H9 (cell line): ENCODE data around the gene ACVR2B. TPM values are rescaled to one million over a fixed set of nuclear protein-coding genes. Genes with fewer than 3 reads are reported as not detected.

Experiments
- DNase-seq: peaks from one replicate; pipeline ENCODE4 v3.0.0-alpha.2; 2017
- H2AFZ ChIP-seq: one replicate; pipeline ENCODE4 v1.6.1; 2013; ENCODE audit warnings: mild to moderate bottlenecking, low read length, control low read depth, moderate library complexity
- H2AK5ac ChIP-seq: 2 replicates; pipeline ENCODE4 v1.6.1; 2013; ENCODE audit warnings: low read length, control low read depth, mixed read lengths; ENCODE audit not compliant: insufficient read length
- H2BK120ac ChIP-seq: one replicate; pipeline ENCODE4 v1.6.1; 2013; ENCODE audit warnings: low read depth, mild to moderate bottlenecking, low read length, control low read depth, inconsistent platforms; ENCODE audit not compliant: poor library complexity, severe bottlenecking
- H2BK12ac ChIP-seq: 2 replicates; pipeline ENCODE4 v1.6.1; 2013; ENCODE audit warnings: low read length, control low read depth, mixed read lengths, low read depth; ENCODE audit not compliant: insufficient read length
- H2BK15ac ChIP-seq: 2 replicates; pipeline ENCODE4 v1.6.1; 2013; ENCODE audit warnings: low read depth, low read length, control low read depth
- H2BK20ac ChIP-seq: one replicate; pipeline ENCODE4 v1.6.1; 2013; ENCODE audit warnings: low read depth, mild to moderate bottlenecking, low read length, control low read depth, inconsistent platforms; ENCODE audit not compliant: poor library complexity, severe bottlenecking
- H2BK5ac ChIP-seq: 2 replicates; pipeline ENCODE4 v1.6.1; 2013; ENCODE audit warnings: low read length, control low read depth, mixed read lengths; ENCODE audit not compliant: insufficient read length
- H3K14ac ChIP-seq: 2 replicates; pipeline ENCODE4 v1.6.1; 2013; ENCODE audit warnings: low read length, control low read depth; ENCODE audit not compliant: insufficient read depth
- H3K18ac ChIP-seq: 2 replicates; pipeline ENCODE4 v1.6.1; 2013; ENCODE audit warnings: low read depth, mild to moderate bottlenecking, mixed read lengths, low read length, control low read depth; ENCODE audit not compliant: insufficient read length
- H3K23ac ChIP-seq: 2 replicates; pipeline ENCODE4 v1.6.1; 2013; ENCODE audit warnings: low read length, control low read depth, mixed read lengths, low read depth; ENCODE audit not compliant: insufficient read length
- H3K23me2 ChIP-seq: 2 replicates; pipeline ENCODE4 v1.6.1; 2013; ENCODE audit warnings: low read depth, mild to moderate bottlenecking, mixed read lengths, low read length, control low read depth; ENCODE audit not compliant: insufficient read length, poor library complexity, severe bottlenecking
- H3K27ac ChIP-seq: 2 replicates; pipeline ENCODE4 v1.5.1; 2013; ENCODE audit warnings: low read length, control low read depth, mixed read lengths, low read depth; ENCODE audit not compliant: insufficient read length
- H3K27me3 ChIP-seq: 2 replicates; pipeline ENCODE4 v1.6.1; 2013; ENCODE audit warnings: low read length, control low read depth, inconsistent platforms; ENCODE audit not compliant: insufficient read depth
- H3K4ac ChIP-seq: 2 replicates; pipeline ENCODE4 v1.6.1; 2013; ENCODE audit warnings: low read depth, mild to moderate bottlenecking, control low read depth, inconsistent platforms, low read length, moderate library complexity
- H3K4me1 ChIP-seq: 2 replicates; pipeline ENCODE4 v1.6.1; 2013; ENCODE audit warnings: low read length, control low read depth, inconsistent platforms; ENCODE audit not compliant: insufficient read depth
- H3K4me2 ChIP-seq: 2 replicates; pipeline ENCODE4 v1.6.1; 2013; ENCODE audit warnings: low read length, control low read depth, mixed read lengths; ENCODE audit not compliant: insufficient read length, insufficient read depth
- H3K56ac ChIP-seq: 2 replicates; pipeline ENCODE4 v1.6.1; 2013; ENCODE audit warnings: low read depth, mild to moderate bottlenecking, mixed read lengths, low read length, control low read depth; ENCODE audit not compliant: insufficient read length
- H3K79me1 ChIP-seq: 2 replicates; pipeline ENCODE4 v1.6.1; 2013; ENCODE audit warnings: low read depth, mild to moderate bottlenecking, moderate library complexity, low read length, control low read depth, inconsistent platforms; ENCODE audit not compliant: insufficient read depth, poor library complexity, severe bottlenecking
- H3K79me2 ChIP-seq: 2 replicates; pipeline ENCODE4 v1.6.1; 2013; ENCODE audit warnings: low read length, control low read depth, inconsistent platforms; ENCODE audit not compliant: insufficient read depth
- H3K9ac ChIP-seq: 2 replicates; pipeline ENCODE4 v1.6.1; 2013; ENCODE audit warnings: low read length, control low read depth, mixed read lengths; ENCODE audit not compliant: insufficient read length; ENCODE audit errors: extremely low read depth
- H3K9me3 ChIP-seq: one replicate; pipeline ENCODE4 v1.6.1; 2013; ENCODE audit warnings: low read depth, low read length, inconsistent platforms; ENCODE audit not compliant: control insufficient read depth
- H3T11ph ChIP-seq: one replicate; pipeline ENCODE4 v1.6.1; 2013; ENCODE audit warnings: mild to moderate bottlenecking, low read length, control low read depth, inconsistent platforms
- H4K20me1 ChIP-seq: one replicate; pipeline ENCODE4 v1.6.1; 2013; ENCODE audit not compliant: control insufficient read depth, insufficient read length, insufficient read depth
- H4K5ac ChIP-seq: 2 replicates; pipeline ENCODE4 v1.6.1; 2013; ENCODE audit warnings: low read depth, mild to moderate bottlenecking, mixed read lengths, low read length, control low read depth; ENCODE audit not compliant: insufficient read length
- H4K8ac ChIP-seq: replicated peaks from 2 replicates; pipeline ENCODE4 v1.6.1; 2013; ENCODE audit warnings: low read length, control low read depth, mixed read lengths, low read depth; ENCODE audit not compliant: insufficient read length
- H4K91ac ChIP-seq: 2 replicates; pipeline ENCODE4 v1.6.1; 2013; ENCODE audit warnings: low read depth, mild to moderate bottlenecking, moderate library complexity, mixed read lengths, low read length, control low read depth; ENCODE audit not compliant: insufficient read length
- H3K27ac Mint-ChIP-seq, 3 experiments: 2 replicates in 2 of 3; 3 replicates in 1 of 3; pipeline ENCODE4 v1.8.0; 2020 to 2021; ENCODE audit warnings: mixed read lengths in 3 of 3, mild to moderate bottlenecking in 1 of 3, moderate library complexity in 1 of 3
- H3K27me3 Mint-ChIP-seq: 2 replicates; pipeline ENCODE4 v1.8.0; 2021; ENCODE audit warnings: low read depth, mild to moderate bottlenecking, moderate library complexity, mixed read lengths
- H3K36me3 Mint-ChIP-seq, 3 experiments: 2 replicates in 2 of 3; 3 replicates in 1 of 3; pipeline ENCODE4 v1.8.0; 2020 to 2021; ENCODE audit warnings: low read depth in 3 of 3, mixed read lengths in 3 of 3; ENCODE audit not compliant: insufficient read depth in 1 of 3
- H3K4me1 Mint-ChIP-seq, 2 experiments: 2 replicates each; pipeline ENCODE4 v1.8.0; 2020; ENCODE audit warnings: mixed read lengths in 2 of 2
- H3K4me3 Mint-ChIP-seq, 2 experiments: 2 replicates in 1 of 2; 3 replicates in 1 of 2; pipeline ENCODE4 v1.8.0; 2020 to 2021; ENCODE audit warnings: mild to moderate bottlenecking in 2 of 2, mixed read lengths in 2 of 2, moderate library complexity in 1 of 2
- H3K9me3 Mint-ChIP-seq, 2 experiments: 2 replicates in 1 of 2; 3 replicates in 1 of 2; pipeline ENCODE4 v1.8.0; 2020; ENCODE audit warnings: mild to moderate bottlenecking in 2 of 2, mixed read lengths in 2 of 2, moderate library complexity in 1 of 2
- CTCF ChIP-seq: fragments of 200-600 bp; sonication (generic); conservative IDR thresholded peaks from 3 replicates; pipeline ENCODE4 v1.8.0; 2021; ENCODE audit warnings: antibody characterized with exemption, mild to moderate bottlenecking
- WGBS: extraction: QIAGEN DNeasy Blood & Tissue Kit; methylation state at CpG from one replicate; pipeline ENCODE4 v1.1.7; 2013; ENCODE audit warnings: missing lambda C conversion rate, low lambda C conversion rate, mixed read lengths; ENCODE audit not compliant: insufficient read length; ENCODE audit errors: extremely low coverage; 5-methylcytosine and 5-hydroxymethylcytosine counted together
- total RNA-seq: library from RNA; stranded (reverse); gene quantifications from 2 replicates; pipeline ENCODE4 v1.2.1, GENCODE V29; 2021

ACVR2B gene
- total RNA-seq, 1 experiment from 2014 or later, result 105 TPM

- H3K79me2 ChIP-seq, result no peaks in the 10 kb centered on the region
- H2BK20ac ChIP-seq, result no peak overlapping the region
- H3K9me3 ChIP-seq, result no peaks in the 10 kb centered on the region
- H2BK15ac ChIP-seq, result no peak overlapping the region
- no peaks in the 10 kb centered on the region for H4K20me1 ChIP-seq
- Mint-ChIP-seq H3K9me3 (peaks cover 15 to 22% of the 10 kb centered on the region in 2 experiments), H3K4me3 (no peak overlapping the region), H3K36me3 (peaks cover 14 to 26% (median 16%) of the 10 kb centered on the region in 3 experiments), H3K4me1 (peaks cover 40 to 53% of the 10 kb centered on the region in 2 experiments), H3K27me3 (no peaks in the 10 kb centered on the region), H3K27ac (no peak overlapping the region; a peak in 1 of 7 replicates)
- no peaks in the 10 kb centered on the region for H3K79me1 ChIP-seq
- H3K4me2 ChIP-seq, result no peak overlapping the region
- H3K23ac ChIP-seq, result no peak overlapping the region
- H3K14ac ChIP-seq, result no peak overlapping the region
- H3K27ac ChIP-seq, result no peak overlapping the region
- no peak overlapping the region for H3K9ac ChIP-seq
- no peaks in the 10 kb centered on the region for H3K23me2 ChIP-seq
- WGBS, result no CpG with 5 or more reads among the region's 2 CpGs
- H3K56ac ChIP-seq, result no peak overlapping the region
- no peak for DNase-seq
- no peak overlapping the region for H2BK12ac ChIP-seq
- no peak overlapping the region for H2AK5ac ChIP-seq
- H3K4me1 ChIP-seq, result peaks cover 9% of the 10 kb centered on the region; the same call in 1 of the 2 replicates
- no peak overlapping the region for H4K5ac ChIP-seq
- no peak overlapping the region for H4K91ac ChIP-seq
- H2BK120ac ChIP-seq, result no peak overlapping the region
- no peaks in the 10 kb centered on the region for H3K27me3 ChIP-seq
- peak; percentile 18; the same call in 1 of the 3 replicates for TF ChIP-seq CTCF
- H3K4ac ChIP-seq, result no peak overlapping the region
- H3T11ph ChIP-seq, result no peak overlapping the region
- H2AFZ ChIP-seq, result no peak overlapping the region
- no peak overlapping the region for H2BK5ac ChIP-seq
- H3K18ac ChIP-seq, result no peak overlapping the region
- no peak overlapping the region for H4K8ac ChIP-seq
Observed at GRCh38 chr3:38534180-38534579, 80.5 kb downstream of the ACVR2B start.
